DND-41 (cell line): ENCODE measurements around the gene PRKCZ.

Source experiments
- ATAC-seq: fragments of 200-7000 bp; cut with Tn5 transposase; 3 replicates; pipeline ENCODE4 v1.9.1; 2021; ENCODE audit warnings: low read depth; ENCODE audit not compliant: insufficient read depth
- DNase-seq: peaks from one replicate; pipeline ENCODE4 v3.0.0-alpha.2; 2020
- H2AFZ ChIP-seq: 2 replicates; pipeline ENCODE4 v1.6.0; 2012; ENCODE audit warnings: low read depth, low read length
- H3K27ac ChIP-seq: 2 replicates; pipeline ENCODE4 v1.5.1; 2012; ENCODE audit warnings: low read length, inconsistent platforms
- H3K27me3 ChIP-seq: fragments of 200-600 bp; sonication (generic); 2 replicates; pipeline ENCODE4 v1.6.0; 2012; ENCODE audit warnings: low read length, mild to moderate bottlenecking, inconsistent platforms; ENCODE audit not compliant: insufficient read depth, poor library complexity
- H3K36me3 ChIP-seq: 2 replicates; pipeline ENCODE4 v1.5.1; 2012; ENCODE audit warnings: low read length, inconsistent platforms; ENCODE audit not compliant: insufficient read depth
- H3K4me1 ChIP-seq: 2 replicates; pipeline ENCODE4 v1.5.1; 2012; ENCODE audit warnings: mild to moderate bottlenecking, low read length; ENCODE audit not compliant: insufficient read depth
- H3K4me2 ChIP-seq: 2 replicates; pipeline ENCODE4 v1.6.0; 2012; ENCODE audit warnings: mild to moderate bottlenecking, moderate library complexity, low read length, inconsistent platforms; ENCODE audit not compliant: insufficient read depth
- H3K4me3 ChIP-seq, 2 experiments: fragments of 200-600 bp in 1 of 2; shearing (Covaris generic) in 1 of 2; 2 replicates each; pipeline ENCODE4 v1.5.1; 2012 to 2016; ENCODE audit warnings: inconsistent platforms in 2 of 2, low read length in 2 of 2, mild to moderate bottlenecking in 2 of 2, low read depth in 1 of 2, moderate library complexity in 1 of 2
- H3K79me2 ChIP-seq: 2 replicates; pipeline ENCODE4 v1.6.0; 2012; ENCODE audit warnings: low read length, inconsistent platforms; ENCODE audit not compliant: insufficient read depth
- H3K9ac ChIP-seq: 2 replicates; pipeline ENCODE4 v1.6.0; 2012; ENCODE audit warnings: low read depth, mild to moderate bottlenecking, inconsistent platforms, low read length, moderate library complexity
- H3K9me3 ChIP-seq: 2 replicates; pipeline ENCODE4 v1.5.1; 2012; ENCODE audit warnings: low read length, moderate library complexity, mild to moderate bottlenecking, inconsistent platforms; ENCODE audit not compliant: insufficient read depth, severe bottlenecking
- H4K20me1 ChIP-seq: 2 replicates; pipeline ENCODE4 v1.6.0; 2012; ENCODE audit warnings: low read length; ENCODE audit not compliant: insufficient read depth
- CTCF ChIP-seq: IDR thresholded peaks from 2 replicates; pipeline ENCODE4 v1.5.1; 2012; ENCODE audit warnings: borderline replicate concordance, low read length, moderate library complexity, mild to moderate bottlenecking; ENCODE audit not compliant: poor library complexity, severe bottlenecking; ENCODE audit errors: extremely low read depth
- EZH2 ChIP-seq: IDR thresholded peaks from 3 replicates; pipeline ENCODE4 v1.6.1; 2012; ENCODE audit warnings: borderline replicate concordance, low read depth, mild to moderate bottlenecking, moderate library complexity, low read length, inconsistent platforms; ENCODE audit not compliant: severe bottlenecking

PRKCZ gene

GRCh38 chr1:2022063-2022770, 28.0 kb upstream of the PRKCZ start:
- Histone ChIP-seq H3K27ac (no peak overlapping the region), H4K20me1 (no peaks in the 10 kb centered on the region; the same call in 1 of the 2 replicates), H2AFZ (no peak overlapping the region), H3K36me3 (no peaks in the 10 kb centered on the region), H3K4me2 (no peak overlapping the region), H3K4me3 (no peak overlapping the region), H3K4me1 (peaks cover 20% of the 10 kb centered on the region), H3K9me3 (no peaks in the 10 kb centered on the region), H3K79me2 (no peaks in the 10 kb centered on the region), H3K27me3 (no peaks in the 10 kb centered on the region), H3K9ac (no peak overlapping the region)
- no peak for DNase-seq
- TF ChIP-seq CTCF (no peak), EZH2 (no peak)
- no peak for ATAC-seq

GRCh38 chr1:2023187-2023586, 27.0 kb upstream of the PRKCZ start:
- no peaks in the 10 kb centered on the region for H3K27me3 ChIP-seq
- H3K4me2 ChIP-seq, result no peak overlapping the region
- no peaks in the 10 kb centered on the region; the same call in 1 of the 2 replicates for H4K20me1 ChIP-seq
- H2AFZ ChIP-seq, result no peak overlapping the region
- no peak overlapping the region for H3K27ac ChIP-seq
- no peaks in the 10 kb centered on the region for H3K9me3 ChIP-seq
- H3K4me1 ChIP-seq, result peaks cover 20% of the 10 kb centered on the region
- no peak overlapping the region for H3K4me3 ChIP-seq
- H3K9ac ChIP-seq, result no peak overlapping the region
- TF ChIP-seq EZH2, result no peak
- TF ChIP-seq CTCF, result no peak
- DNase-seq, result no peak
- H3K79me2 ChIP-seq, result no peaks in the 10 kb centered on the region
- no peaks in the 10 kb centered on the region for H3K36me3 ChIP-seq
- no peak for ATAC-seq

GRCh38 chr1:2024451-2024850, 25.8 kb upstream of the PRKCZ start:
- no peak overlapping the region for H3K27ac ChIP-seq
- no peaks in the 10 kb centered on the region; the same call in 1 of the 2 replicates for H4K20me1 ChIP-seq
- H3K79me2 ChIP-seq, result no peaks in the 10 kb centered on the region
- H3K4me1 ChIP-seq, result peaks cover 20% of the 10 kb centered on the region
- no peaks in the 10 kb centered on the region for H3K27me3 ChIP-seq
- ATAC-seq (no peak), DNase-seq (no peak)
- H2AFZ ChIP-seq, result no peak overlapping the region
- H3K9me3 ChIP-seq, result no peaks in the 10 kb centered on the region
- no peak overlapping the region for H3K9ac ChIP-seq
- no peak for TF ChIP-seq CTCF
- TF ChIP-seq EZH2, result no peak
- no peak overlapping the region for H3K4me3 ChIP-seq
- H3K36me3 ChIP-seq, result no peaks in the 10 kb centered on the region
- H3K4me2 ChIP-seq, result no peak overlapping the region
